GM12892 (cell line): Measurements from ENCODE around the gene NFKBIZ.

Source experiments
- POLR2A ChIP-seq: IDR thresholded peaks from 2 replicates; pipeline ENCODE4 v1.6.1; 2011; ENCODE audit warnings: low read depth, low read length, control low read depth
- TAF1 ChIP-seq: IDR thresholded peaks from 2 replicates; pipeline ENCODE4 v1.6.1; 2011; ENCODE audit warnings: low read depth, mild to moderate bottlenecking, control low read depth, low read length, borderline replicate concordance

- TF ChIP-seq POLR2A (no peak), TAF1 (no peak)
These were observed 30.4 kb downstream of the NFKBIZ start for GRCh38 chr3:101879623-101880284.
